A673 (cell line): Measurements from ENCODE around the gene PRKAG2. TPM values are rescaled to one million over a fixed set of nuclear protein-coding genes. Genes with fewer than 3 reads are reported as not detected.

Source experiments
- BruUV-seq: library from RNA; stranded (reverse); fragments of 400-500 nt; replicated peaks from 2 replicates; lab custom pipeline; 2021; lab: Mats Ljungman, UMichigan
- CTCF ChIA-PET: fragments of 300-600 bp; sonication (Branson Sonifier 250); formaldehyde crosslinking; loops from one replicate; lab custom pipeline; 2022; ENCODE audit warnings: antibody characterized with exemption; lab: Charles Lee
- POLR2A ChIA-PET: fragments of 300-600 bp; sonication (Branson Sonifier 250); formaldehyde crosslinking; loops from one replicate; lab custom pipeline; 2022; ENCODE audit warnings: antibody characterized with exemption; ENCODE audit not compliant: low non-redundant PET; lab: Charles Lee
- DNase-seq: peaks from one replicate; pipeline ENCODE4 v3.0.0-alpha.2; 2015; ENCODE audit warnings: low spot score
- H3K27ac ChIP-seq: fragments of 200-600 bp; sonication (generic); 2 replicates; pipeline ENCODE4 v1.5.1; 2016; ENCODE audit warnings: mixed run types, low read depth, mild to moderate bottlenecking, mixed read lengths, antibody characterized with exemption, low read length; ENCODE audit not compliant: poor library complexity, severe bottlenecking
- H3K27me3 ChIP-seq: fragments of 200-600 bp; sonication (generic); replicated peaks from 2 replicates; pipeline ENCODE4 v1.6.1; 2017; ENCODE audit warnings: mixed run types, low read depth, mild to moderate bottlenecking, mixed read lengths, antibody characterized with exemption, low read length; ENCODE audit not compliant: insufficient read depth, poor library complexity
- H3K36me3 ChIP-seq: fragments of 200-600 bp; sonication (generic); 2 replicates; pipeline ENCODE4 v1.6.1; 2016; ENCODE audit warnings: mixed run types, mild to moderate bottlenecking, mixed read lengths, antibody characterized with exemption, low read length; ENCODE audit not compliant: insufficient read depth, poor library complexity, severe bottlenecking
- H3K4me1 ChIP-seq: fragments of 200-600 bp; sonication (generic); 2 replicates; pipeline ENCODE4 v1.6.1; 2017; ENCODE audit warnings: mixed run types, mild to moderate bottlenecking, mixed read lengths, antibody characterized with exemption, low read length; ENCODE audit not compliant: insufficient read depth, poor library complexity, severe bottlenecking
- H3K4me3 ChIP-seq: fragments of 200-600 bp; sonication (generic); 2 replicates; pipeline ENCODE4 v1.5.1; 2016; ENCODE audit warnings: low read depth, mixed run types, mild to moderate bottlenecking, mixed read lengths, low read length; ENCODE audit not compliant: poor library complexity, severe bottlenecking
- H3K9me3 ChIP-seq: fragments of 200-600 bp; sonication (generic); 2 replicates; pipeline ENCODE4 v1.6.1; 2016; ENCODE audit warnings: mixed run types, low read depth, mild to moderate bottlenecking, mixed read lengths, antibody characterized with exemption, low read length; ENCODE audit not compliant: poor library complexity, severe bottlenecking
- EZH2 ChIP-seq: fragments of 200-600 bp; sonication (generic); IDR thresholded peaks from 2 replicates; pipeline ENCODE4 v1.6.1; 2017; ENCODE audit warnings: borderline replicate concordance, low read depth, mild to moderate bottlenecking, mixed read lengths, antibody characterized with exemption, low read length; ENCODE audit not compliant: poor library complexity, severe bottlenecking
- intact Hi-C: fragments of 100-400 bp; cut with micrococcal nuclease; formaldehyde crosslinking; loops from one replicate; pipeline ENCODE4 v1.10.0; 2022; ENCODE audit not compliant: unreplicated experiment
- total RNA-seq: library from RNA; stranded (reverse); gene quantifications from 2 replicates; pipeline ENCODE4 v1.2.3, GENCODE V29; 2021
- TF ChIP-seq, protein P1 (sequence below): fragments of 300-800, 200-600 bp; sonication (generic); conservative IDR thresholded peaks from 2 replicates; pipeline ENCODE4 v1.5.1; 2017; ENCODE audit warnings: low read depth, mild to moderate bottlenecking, antibody characterized with exemption, low read length, moderate library complexity, mixed read lengths

Gene PRKAG2
- total RNA-seq, 1 experiment from 2014 or later: 11.6 TPM

DNA sequence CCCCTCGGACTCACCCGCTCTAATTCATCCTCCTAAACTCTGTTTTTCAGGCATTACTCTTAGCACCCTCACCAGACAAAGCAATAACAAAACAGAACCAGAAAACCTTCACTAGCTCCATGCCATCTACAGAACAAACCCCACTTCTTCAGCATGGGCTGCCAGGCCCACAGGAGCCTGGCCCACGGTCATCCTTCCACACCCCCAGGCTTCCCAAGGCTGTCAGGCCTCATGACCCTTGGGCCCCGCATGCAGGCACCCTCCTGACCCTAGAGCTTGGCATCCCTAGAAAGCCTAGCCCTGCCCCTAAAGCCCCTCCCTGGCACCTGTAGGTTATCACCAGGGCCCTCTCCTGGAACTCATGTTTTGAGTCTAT, 59.6 kb downstream of the PRKAG2 start:
- no peaks in the 10 kb centered on the region for H3K4me1 ChIP-seq
- H3K9me3 ChIP-seq: no peaks in the 10 kb centered on the region
- no peaks in the 10 kb centered on the region for H3K36me3 ChIP-seq
- no TSS peak for BruUV-seq
- intact Hi-C loops: no loop called here
- POLR2A ChIA-PET: no interaction called here
- H3K27ac ChIP-seq: no peak overlapping the region
- CTCF ChIA-PET: no interaction called here
- H3K27me3 ChIP-seq: no peaks in the 10 kb centered on the region
- no peak for DNase-seq
- TF ChIP-seq EZH2: no peak
- TF ChIP-seq, protein P1, sequence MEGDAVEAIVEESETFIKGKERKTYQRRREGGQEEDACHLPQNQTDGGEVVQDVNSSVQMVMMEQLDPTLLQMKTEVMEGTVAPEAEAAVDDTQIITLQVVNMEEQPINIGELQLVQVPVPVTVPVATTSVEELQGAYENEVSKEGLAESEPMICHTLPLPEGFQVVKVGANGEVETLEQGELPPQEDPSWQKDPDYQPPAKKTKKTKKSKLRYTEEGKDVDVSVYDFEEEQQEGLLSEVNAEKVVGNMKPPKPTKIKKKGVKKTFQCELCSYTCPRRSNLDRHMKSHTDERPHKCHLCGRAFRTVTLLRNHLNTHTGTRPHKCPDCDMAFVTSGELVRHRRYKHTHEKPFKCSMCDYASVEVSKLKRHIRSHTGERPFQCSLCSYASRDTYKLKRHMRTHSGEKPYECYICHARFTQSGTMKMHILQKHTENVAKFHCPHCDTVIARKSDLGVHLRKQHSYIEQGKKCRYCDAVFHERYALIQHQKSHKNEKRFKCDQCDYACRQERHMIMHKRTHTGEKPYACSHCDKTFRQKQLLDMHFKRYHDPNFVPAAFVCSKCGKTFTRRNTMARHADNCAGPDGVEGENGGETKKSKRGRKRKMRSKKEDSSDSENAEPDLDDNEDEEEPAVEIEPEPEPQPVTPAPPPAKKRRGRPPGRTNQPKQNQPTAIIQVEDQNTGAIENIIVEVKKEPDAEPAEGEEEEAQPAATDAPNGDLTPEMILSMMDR: no peak
- H3K4me3 ChIP-seq: no peak overlapping the region

DNA sequence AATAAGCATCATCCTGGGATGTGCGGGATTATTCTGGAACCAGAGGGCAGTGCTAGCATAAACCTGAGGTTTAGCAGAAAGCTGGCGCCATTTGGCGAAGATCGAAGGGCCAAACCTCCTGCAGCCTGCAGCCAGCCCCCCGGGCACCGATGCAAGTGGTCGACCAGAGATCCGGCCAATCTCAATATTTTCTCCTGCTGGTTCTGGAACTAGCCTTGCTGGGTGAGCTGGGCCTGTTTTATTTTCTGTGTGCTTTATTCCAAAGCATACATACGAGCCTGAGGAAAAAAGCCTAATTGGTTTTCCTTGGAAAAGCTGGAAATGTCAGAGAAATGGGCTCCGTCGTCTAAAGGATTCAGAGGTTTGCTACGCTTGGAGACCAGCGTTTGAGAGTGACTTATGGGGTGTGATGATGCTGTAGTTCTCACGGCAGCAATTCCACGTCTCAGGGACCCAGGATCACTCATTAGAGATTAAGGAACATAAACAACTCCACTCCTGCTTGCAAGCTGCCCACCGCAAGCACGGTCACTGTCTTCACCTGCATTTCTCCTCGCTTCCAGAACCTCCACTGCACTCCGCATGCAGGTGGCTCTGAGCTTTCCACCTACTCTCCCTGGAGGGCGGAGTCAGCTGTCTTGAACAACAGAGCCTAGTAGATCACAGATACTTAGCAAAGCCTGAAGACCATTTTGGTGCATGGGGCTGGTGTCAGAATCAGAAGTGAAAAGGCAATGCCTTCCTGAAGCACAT, 60.2 kb downstream of the PRKAG2 start:
- no peak for TF ChIP-seq EZH2
- Histone ChIP-seq H3K27ac (no peak overlapping the region), H3K9me3 (no peaks in the 10 kb centered on the region), H3K27me3 (no peaks in the 10 kb centered on the region), H3K4me1 (no peaks in the 10 kb centered on the region), H3K4me3 (no peak overlapping the region), H3K36me3 (no peaks in the 10 kb centered on the region)
- ChIA-PET POLR2A (no interaction called here), CTCF (interaction anchor here (0.6 kb wide), 1 partner anchor 22 kb away, joined by 3 read pairs; no protein-coding TSS in a partner anchor)
- intact Hi-C loops: no loop called here
- DNase-seq: no peak
- no TSS peak for BruUV-seq

DNA sequence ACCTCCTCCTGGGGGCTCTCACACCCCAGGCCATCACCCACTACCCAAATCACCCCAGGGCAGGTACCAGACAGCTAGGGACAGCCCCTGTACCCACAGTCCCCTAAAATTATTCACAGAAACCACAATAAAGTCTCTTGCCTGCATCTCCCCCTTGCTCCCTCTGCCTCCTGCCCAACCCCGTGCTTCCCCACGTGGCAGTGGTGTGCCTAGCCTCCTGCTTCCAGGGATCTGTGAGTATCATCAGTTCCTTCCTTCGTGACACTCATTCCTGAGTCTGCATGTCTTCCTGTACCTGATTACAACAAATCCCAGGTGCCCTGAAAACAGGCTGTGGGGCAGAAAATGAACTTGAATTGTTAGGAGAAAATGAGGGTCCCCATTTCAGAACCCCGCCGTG, 61.5 kb downstream of the PRKAG2 start:
- DNase-seq: no peak
- H3K4me1 ChIP-seq: peaks cover 4% of the 10 kb centered on the region
- no peaks in the 10 kb centered on the region for H3K9me3 ChIP-seq
- H3K4me3 ChIP-seq: no peak overlapping the region
- H3K27me3 ChIP-seq: no peaks in the 10 kb centered on the region
- TF ChIP-seq, protein P1: no peak
- TF ChIP-seq EZH2: no peak
- H3K27ac ChIP-seq: no peak overlapping the region
- intact Hi-C loops: no loop called here
- ChIA-PET POLR2A (no interaction called here), CTCF (interaction anchor here (0.7 kb wide), 1 partner anchor 24 kb away, joined by 3 read pairs; no protein-coding TSS in a partner anchor)
- BruUV-seq: no TSS peak
- no peaks in the 10 kb centered on the region for H3K36me3 ChIP-seq
